Measurements from ENCODE around the gene UPK3BL2. TPM values are rescaled to one million over a fixed set of nuclear protein-coding genes. Genes with fewer than 3 reads are reported as not detected.
"Not testable (repeated sequence)": the region's sequence is repeated elsewhere in the genome, so short reads cannot be mapped to it uniquely, and the experiment has no call there.

Gene UPK3BL2, protein sequence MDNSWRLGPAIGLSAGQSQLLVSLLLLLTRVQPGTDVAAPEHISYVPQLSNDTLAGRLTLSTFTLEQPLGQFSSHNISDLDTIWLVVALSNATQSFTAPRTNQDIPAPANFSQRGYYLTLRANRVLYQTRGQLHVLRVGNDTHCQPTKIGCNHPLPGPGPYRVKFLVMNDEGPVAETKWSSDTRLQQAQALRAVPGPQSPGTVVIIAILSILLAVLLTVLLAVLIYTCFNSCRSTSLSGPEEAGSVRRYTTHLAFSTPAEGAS
- total RNA-seq: 10 to 100 TPM; 21.4 to 22.3 TPM

GRCh38 chr7:102543596-102543995, at the start of gene UPK3BL2:
UPK3BL2 (minus strand) TSS chr7:102543696; CDS start chr7:102543636, 60 bp downstream.
- CTCF ChIA-PET; intact Hi-C loops (cut with micrococcal nuclease); POLR2A ChIA-PET; H3K27ac Mint-ChIP-seq; H3K9me3 Mint-ChIP-seq; H3K4me1 Mint-ChIP-seq (ENCODE audit: low read depth); ATAC-seq; H3K4me3 Mint-ChIP-seq; H3K27me3 Mint-ChIP-seq; H3K36me3 Mint-ChIP-seq (ENCODE audit: low read depth); DNase-seq: not testable (repeated sequence)

GRCh38 chr7:102592477-102593019, 49.1 kb upstream of the UPK3BL2 start:
- H3K4me3 Mint-ChIP-seq; H3K27ac Mint-ChIP-seq; H3K27me3 Mint-ChIP-seq; intact Hi-C loops (cut with micrococcal nuclease); CTCF ChIA-PET; H3K36me3 Mint-ChIP-seq (ENCODE audit: low read depth); POLR2A ChIA-PET; H3K9me3 Mint-ChIP-seq; H3K4me1 Mint-ChIP-seq (ENCODE audit: low read depth): not testable (repeated sequence)
- DNase-seq: peak; percentile 80
- peak; percentile 76 for ATAC-seq

- H3K27ac Mint-ChIP-seq; H3K27me3 Mint-ChIP-seq; CTCF ChIA-PET; H3K9me3 Mint-ChIP-seq; H3K36me3 Mint-ChIP-seq (ENCODE audit: low read depth); H3K4me1 Mint-ChIP-seq (ENCODE audit: low read depth); POLR2A ChIA-PET; H3K4me3 Mint-ChIP-seq; intact Hi-C loops (cut with micrococcal nuclease); DNase-seq: not testable (repeated sequence)
- ATAC-seq: peak; percentile 61
Observed at GRCh38 chr7:102589857-102590256, 46.4 kb upstream of the UPK3BL2 start.

GRCh38 chr7:102583495-102583894, 40.0 kb upstream of the UPK3BL2 start:
- DNase-seq; POLR2A ChIA-PET; H3K36me3 Mint-ChIP-seq (ENCODE audit: low read depth); H3K27me3 Mint-ChIP-seq; H3K9me3 Mint-ChIP-seq; H3K4me1 Mint-ChIP-seq (ENCODE audit: low read depth); ATAC-seq; CTCF ChIA-PET; intact Hi-C loops (cut with micrococcal nuclease); H3K27ac Mint-ChIP-seq; H3K4me3 Mint-ChIP-seq: not testable (repeated sequence)

DNA sequence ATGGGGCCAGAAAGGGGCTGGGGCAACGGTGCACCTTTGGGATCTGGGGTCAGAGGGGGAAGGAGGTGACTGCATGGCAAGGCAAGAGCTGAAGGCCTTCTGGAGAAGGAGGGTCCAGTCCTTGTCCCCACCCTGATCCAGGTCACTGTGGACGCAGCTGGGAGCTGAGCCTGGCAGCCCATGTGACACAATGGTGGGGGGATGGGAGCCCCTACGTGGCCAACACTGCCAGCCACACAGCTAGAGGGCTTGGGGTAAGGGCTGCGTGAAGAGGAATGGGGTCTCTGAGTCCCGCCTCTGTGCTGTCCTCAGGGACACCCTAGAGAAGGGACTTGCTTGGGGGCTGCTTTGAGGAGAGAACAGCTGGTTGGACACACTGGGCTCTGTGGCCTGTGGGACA, 38.2 kb upstream of the UPK3BL2 start:
- intact Hi-C loops (cut with micrococcal nuclease): not testable (repeated sequence)

GRCh38 chr7:102578486-102578885, 35.0 kb upstream of the UPK3BL2 start:
- intact Hi-C loops (cut with micrococcal nuclease); H3K36me3 Mint-ChIP-seq (ENCODE audit: low read depth); H3K27me3 Mint-ChIP-seq; POLR2A ChIA-PET; H3K4me3 Mint-ChIP-seq; H3K27ac Mint-ChIP-seq; ATAC-seq; H3K4me1 Mint-ChIP-seq (ENCODE audit: low read depth); DNase-seq; CTCF ChIA-PET; H3K9me3 Mint-ChIP-seq: not testable (repeated sequence)

More for the DNA sequence above, 38.2 kb upstream of the UPK3BL2 start:
- H3K27me3 Mint-ChIP-seq; H3K27ac Mint-ChIP-seq; CTCF ChIA-PET; DNase-seq; H3K4me3 Mint-ChIP-seq; ATAC-seq; H3K9me3 Mint-ChIP-seq; H3K4me1 Mint-ChIP-seq (ENCODE audit: low read depth); H3K36me3 Mint-ChIP-seq (ENCODE audit: low read depth); POLR2A ChIA-PET: not testable (repeated sequence)

- H3K4me1 Mint-ChIP-seq (ENCODE audit: low read depth); POLR2A ChIA-PET; H3K27ac Mint-ChIP-seq; H3K4me3 Mint-ChIP-seq; intact Hi-C loops (cut with micrococcal nuclease); ATAC-seq; H3K36me3 Mint-ChIP-seq (ENCODE audit: low read depth); H3K9me3 Mint-ChIP-seq; CTCF ChIA-PET; H3K27me3 Mint-ChIP-seq: not testable (repeated sequence)
- DNase-seq: peak; percentile 1
Observed at GRCh38 chr7:102577315-102578240, 34.1 kb upstream of the UPK3BL2 start.

DNA sequence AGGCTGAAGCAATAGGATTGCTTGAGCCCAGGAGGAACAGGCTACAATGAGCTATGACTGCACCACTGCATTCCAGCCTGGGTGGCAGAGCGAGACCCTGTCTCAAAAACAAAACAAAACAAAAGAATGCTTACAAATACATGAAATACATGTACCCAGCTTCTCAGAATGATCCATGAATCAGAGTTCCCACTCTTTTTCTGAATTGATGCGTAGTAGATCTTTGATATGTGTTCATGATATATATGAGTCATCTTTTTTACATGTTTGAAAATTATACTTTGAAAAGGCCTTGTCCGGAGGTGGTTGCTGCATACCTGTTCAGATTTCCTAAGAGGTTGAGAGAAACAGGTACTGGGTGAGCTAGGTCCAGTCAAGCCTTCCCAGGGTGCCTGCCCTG, 32.9 kb upstream of the UPK3BL2 start:
- CTCF ChIA-PET; H3K36me3 Mint-ChIP-seq (ENCODE audit: low read depth); H3K27me3 Mint-ChIP-seq; POLR2A ChIA-PET; ATAC-seq; intact Hi-C loops (cut with micrococcal nuclease); H3K4me1 Mint-ChIP-seq (ENCODE audit: low read depth); DNase-seq; H3K9me3 Mint-ChIP-seq; H3K4me3 Mint-ChIP-seq; H3K27ac Mint-ChIP-seq: not testable (repeated sequence)

DNA sequence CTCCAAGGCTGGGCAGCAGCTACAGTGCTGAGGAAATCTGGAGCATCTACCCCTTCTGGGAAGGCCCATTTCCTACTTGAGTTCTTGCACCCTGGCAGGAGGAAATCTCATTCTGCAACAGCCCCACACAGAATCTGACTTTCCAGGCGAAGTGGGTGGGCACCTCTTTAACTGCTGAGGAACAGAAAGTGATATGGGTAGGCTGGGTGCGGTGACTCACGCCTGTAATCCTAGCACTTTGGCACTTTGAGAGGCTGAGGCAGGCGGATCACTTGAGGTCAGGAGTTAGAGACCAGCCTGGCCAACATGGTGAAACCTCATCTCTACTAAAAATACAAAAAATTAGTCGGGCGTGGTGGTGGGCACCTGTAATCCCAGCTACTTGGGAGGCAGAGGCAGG, 31.1 kb upstream of the UPK3BL2 start:
- DNase-seq; H3K27me3 Mint-ChIP-seq; H3K36me3 Mint-ChIP-seq (ENCODE audit: low read depth); H3K4me3 Mint-ChIP-seq; ATAC-seq; H3K9me3 Mint-ChIP-seq; POLR2A ChIA-PET; intact Hi-C loops (cut with micrococcal nuclease); H3K27ac Mint-ChIP-seq; H3K4me1 Mint-ChIP-seq (ENCODE audit: low read depth); CTCF ChIA-PET: not testable (repeated sequence)

All from activated CD8-positive, alpha-beta T cell treated with anti-CD3 and anti-CD28 coated beads for 36 hours (primary cell).